GM18499 (cell line): ENCODE results near the gene HOXB3.

Experiments used
- ATAC-seq: cut with Tn5 transposase; IDR thresholded peaks from one replicate; pipeline ENCODE4 v1.9.1; 2021; ENCODE audit warnings: moderate number of reproducible peaks; ENCODE audit not compliant: insufficient read depth, unreplicated experiment

HOXB3 gene

GRCh38 chr17:48613862-48614694, 24.0 kb upstream of the HOXB3 start:
- no peak for ATAC-seq

GRCh38 chr17:48612854-48613691, 23.0 kb upstream of the HOXB3 start:
- no peak for ATAC-seq

- ATAC-seq = no peak
These were observed 22.4 kb upstream of the HOXB3 start for GRCh38 chr17:48612456-48612853.

GRCh38 chr17:48611681-48612455, 21.8 kb upstream of the HOXB3 start:
- no peak for ATAC-seq

GRCh38 chr17:48611213-48611612, 21.2 kb upstream of the HOXB3 start:
- ATAC-seq = no peak

- ATAC-seq = no peak
These were observed 20.5 kb upstream of the HOXB3 start, which contains the start of gene HOXB7 for GRCh38 chr17:48610282-48611211. Gene HOXB7 (minus strand): TSS chr17:48611017. CDS start chr17:48610918, 99 bp downstream.

- no peak for ATAC-seq
These were observed 19.8 kb upstream of the HOXB3 start for GRCh38 chr17:48609759-48610281.

- no peak for ATAC-seq
These were observed 19.0 kb upstream of the HOXB3 start for GRCh38 chr17:48609033-48609432.

- ATAC-seq = no peak
These were observed 18.4 kb upstream of the HOXB3 start for GRCh38 chr17:48608494-48608834.

GRCh38 chr17:48606892-48607614, 17.0 kb upstream of the HOXB3 start:
- ATAC-seq = no peak

- no peak for ATAC-seq
These were observed 16.2 kb upstream of the HOXB3 start for GRCh38 chr17:48605991-48606891.

GRCh38 chr17:48605409-48605919, 15.4 kb upstream of the HOXB3 start:
- no peak for ATAC-seq

GRCh38 chr17:48604770-48605329, 14.8 kb upstream of the HOXB3 start, which contains the start of gene HOXB6:
Gene HOXB6 (minus strand): TSS chr17:48604986. CDS start chr17:48598150, 6,836 bp downstream.
- ATAC-seq = no peak

- no peak for ATAC-seq
These were observed 14.1 kb upstream of the HOXB3 start for GRCh38 chr17:48603959-48604769.

- no peak for ATAC-seq
These were observed 11.7 kb upstream of the HOXB3 start for GRCh38 chr17:48601539-48602425.
